ENCODE results near the gene PUS1. TPM values are rescaled to one million over a fixed set of nuclear protein-coding genes. Genes with fewer than 3 reads are reported as not detected.

PUS1 gene
- total RNA-seq, 6 experiments from 2014 or later = 14.7 to 23.1 (median 17.7) TPM

DNA sequence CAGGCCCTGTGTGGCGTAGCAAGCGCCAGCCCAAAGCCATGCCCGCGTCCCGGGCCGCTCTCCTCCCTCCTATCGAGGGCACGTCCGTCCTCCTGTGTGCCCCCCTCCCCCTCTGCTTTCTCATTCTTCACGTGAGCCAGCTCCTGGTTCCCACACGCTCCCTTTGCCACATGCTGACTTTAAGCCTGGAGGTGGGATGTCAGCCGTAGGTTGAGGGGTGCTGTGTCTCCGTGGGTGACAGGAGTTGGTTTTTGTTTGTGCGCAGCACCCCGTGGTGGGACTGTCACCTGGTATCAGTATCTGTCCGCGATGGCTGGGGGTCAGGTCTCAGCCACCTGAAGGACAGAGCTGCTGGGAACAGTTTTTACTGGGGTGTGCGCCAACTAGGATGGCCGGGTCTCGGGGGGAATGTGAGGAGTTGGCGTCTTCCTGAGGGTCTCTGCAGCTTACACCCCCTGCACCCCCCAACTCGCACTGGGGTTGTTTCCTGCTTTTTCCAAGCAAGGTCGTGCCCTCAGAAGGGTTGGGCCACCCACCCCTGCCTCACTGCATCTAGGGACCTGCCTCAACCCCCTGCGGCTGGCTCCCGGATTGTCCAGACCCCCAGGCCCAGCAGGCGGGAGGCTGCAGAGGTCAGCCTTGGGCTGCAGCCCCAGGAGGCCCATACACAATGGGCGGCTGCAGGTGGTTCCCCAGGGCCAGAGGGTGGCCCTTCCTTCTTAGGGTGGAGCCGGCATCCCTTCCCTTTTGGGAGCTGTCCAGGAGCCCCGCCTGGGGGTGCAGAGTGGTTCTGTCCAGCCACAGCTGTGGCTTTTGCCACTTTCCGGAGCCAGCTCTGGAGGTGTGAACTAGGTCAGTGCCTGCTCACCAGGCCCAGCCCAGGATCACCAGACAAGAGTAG lies 27.4 kb upstream of the PUS1 start:
- ATAC-seq (peak in 2 of 4 donors; percentile 4 to 13), DNase-seq (no peak)
- peaks cover 0 to 11% (median 3%) of the 10 kb centered on the region in 4 donors for H3K4me1 ChIP-seq
- intact Hi-C loops (cut with DNase I) = no loop called here
- TF ChIP-seq, protein P1, sequence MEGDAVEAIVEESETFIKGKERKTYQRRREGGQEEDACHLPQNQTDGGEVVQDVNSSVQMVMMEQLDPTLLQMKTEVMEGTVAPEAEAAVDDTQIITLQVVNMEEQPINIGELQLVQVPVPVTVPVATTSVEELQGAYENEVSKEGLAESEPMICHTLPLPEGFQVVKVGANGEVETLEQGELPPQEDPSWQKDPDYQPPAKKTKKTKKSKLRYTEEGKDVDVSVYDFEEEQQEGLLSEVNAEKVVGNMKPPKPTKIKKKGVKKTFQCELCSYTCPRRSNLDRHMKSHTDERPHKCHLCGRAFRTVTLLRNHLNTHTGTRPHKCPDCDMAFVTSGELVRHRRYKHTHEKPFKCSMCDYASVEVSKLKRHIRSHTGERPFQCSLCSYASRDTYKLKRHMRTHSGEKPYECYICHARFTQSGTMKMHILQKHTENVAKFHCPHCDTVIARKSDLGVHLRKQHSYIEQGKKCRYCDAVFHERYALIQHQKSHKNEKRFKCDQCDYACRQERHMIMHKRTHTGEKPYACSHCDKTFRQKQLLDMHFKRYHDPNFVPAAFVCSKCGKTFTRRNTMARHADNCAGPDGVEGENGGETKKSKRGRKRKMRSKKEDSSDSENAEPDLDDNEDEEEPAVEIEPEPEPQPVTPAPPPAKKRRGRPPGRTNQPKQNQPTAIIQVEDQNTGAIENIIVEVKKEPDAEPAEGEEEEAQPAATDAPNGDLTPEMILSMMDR (IDR thresholded peaks at IDR 0.05) = no peak
- no peak for TF ChIP-seq POLR2A (IDR thresholded peaks at IDR 0.05)
- no peak overlapping the region for H3K27ac ChIP-seq
- H3K27me3 ChIP-seq = no peaks in the 10 kb centered on the region
- H3K4me3 ChIP-seq = no peak overlapping the region
- peaks cover 0 to 4% (median 2%) of the 10 kb centered on the region in 4 donors for H3K36me3 ChIP-seq
- no peaks in the 10 kb centered on the region for H3K9me3 ChIP-seq
- WGBS (ENCODE audit: insufficient coverage, low coverage, low lambda C conversion rate, missing lambda C conversion rate) = 81% methylated on average over 13 of the region's 30 CpGs

DNA sequence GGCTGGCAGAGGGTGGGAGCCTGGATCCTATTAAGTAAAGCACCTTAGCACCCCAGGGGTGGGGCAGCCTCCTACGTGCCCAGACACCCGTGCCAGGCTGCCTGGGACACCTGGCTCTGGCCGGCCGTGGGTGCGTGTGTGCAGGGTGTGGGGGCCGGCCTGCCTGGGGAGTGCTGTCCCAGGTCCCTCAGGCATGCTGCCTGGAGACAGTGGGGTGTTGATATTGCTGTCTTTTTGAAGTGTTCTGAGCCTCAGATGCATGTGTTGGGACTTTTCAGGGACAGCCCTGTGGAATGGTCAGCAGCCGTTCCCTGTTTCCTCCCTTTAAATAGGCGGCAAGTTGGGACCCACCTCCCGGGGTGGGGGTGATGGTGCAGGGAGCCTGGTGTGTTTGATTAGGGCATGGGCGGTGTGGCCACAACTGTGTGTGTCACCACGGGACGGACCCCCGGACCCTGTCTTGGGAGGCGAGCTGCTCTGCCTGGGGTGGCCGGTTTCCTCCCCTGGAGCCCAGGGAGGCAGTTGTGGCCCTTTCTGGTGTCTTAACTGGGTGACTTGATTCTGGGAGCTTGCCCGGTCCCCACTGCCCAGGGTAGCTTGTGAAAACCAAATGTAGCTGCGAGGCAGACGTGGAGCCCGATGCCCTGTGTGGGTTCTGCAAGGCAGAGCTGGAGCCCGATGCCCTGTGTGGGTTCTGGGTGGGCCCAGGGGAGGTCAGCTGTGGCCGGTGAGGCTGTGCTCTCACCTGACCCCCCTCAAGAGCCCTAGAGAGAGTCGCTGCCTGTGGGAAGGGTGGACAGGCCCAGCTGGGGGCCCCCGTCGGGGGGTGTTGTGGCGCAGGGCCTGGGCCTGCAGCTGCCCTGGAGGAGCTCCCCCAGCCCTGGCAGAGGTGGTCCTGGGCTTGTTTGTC lies 26.5 kb upstream of the PUS1 start:
- H3K9me3 ChIP-seq = no peaks in the 10 kb centered on the region
- peaks cover 0 to 8% (median 4%) of the 10 kb centered on the region in 4 donors for H3K36me3 ChIP-seq
- no peak for TF ChIP-seq POLR2A (IDR thresholded peaks at IDR 0.05)
- TF ChIP-seq, protein P1 (IDR thresholded peaks at IDR 0.05) = no peak
- peaks cover 0 to 2% (median 0%) of the 10 kb centered on the region in 4 donors for H3K4me1 ChIP-seq
- no peak overlapping the region for H3K27ac ChIP-seq
- ATAC-seq = no peak
- intact Hi-C loops (cut with DNase I) = no loop called here
- no CpG with 5 or more reads among the region's 25 CpGs for WGBS (ENCODE audit: insufficient coverage, low coverage, low lambda C conversion rate, missing lambda C conversion rate)
- no peak overlapping the region for H3K4me3 ChIP-seq
- DNase-seq = no peak
- no peaks in the 10 kb centered on the region for H3K27me3 ChIP-seq

DNA sequence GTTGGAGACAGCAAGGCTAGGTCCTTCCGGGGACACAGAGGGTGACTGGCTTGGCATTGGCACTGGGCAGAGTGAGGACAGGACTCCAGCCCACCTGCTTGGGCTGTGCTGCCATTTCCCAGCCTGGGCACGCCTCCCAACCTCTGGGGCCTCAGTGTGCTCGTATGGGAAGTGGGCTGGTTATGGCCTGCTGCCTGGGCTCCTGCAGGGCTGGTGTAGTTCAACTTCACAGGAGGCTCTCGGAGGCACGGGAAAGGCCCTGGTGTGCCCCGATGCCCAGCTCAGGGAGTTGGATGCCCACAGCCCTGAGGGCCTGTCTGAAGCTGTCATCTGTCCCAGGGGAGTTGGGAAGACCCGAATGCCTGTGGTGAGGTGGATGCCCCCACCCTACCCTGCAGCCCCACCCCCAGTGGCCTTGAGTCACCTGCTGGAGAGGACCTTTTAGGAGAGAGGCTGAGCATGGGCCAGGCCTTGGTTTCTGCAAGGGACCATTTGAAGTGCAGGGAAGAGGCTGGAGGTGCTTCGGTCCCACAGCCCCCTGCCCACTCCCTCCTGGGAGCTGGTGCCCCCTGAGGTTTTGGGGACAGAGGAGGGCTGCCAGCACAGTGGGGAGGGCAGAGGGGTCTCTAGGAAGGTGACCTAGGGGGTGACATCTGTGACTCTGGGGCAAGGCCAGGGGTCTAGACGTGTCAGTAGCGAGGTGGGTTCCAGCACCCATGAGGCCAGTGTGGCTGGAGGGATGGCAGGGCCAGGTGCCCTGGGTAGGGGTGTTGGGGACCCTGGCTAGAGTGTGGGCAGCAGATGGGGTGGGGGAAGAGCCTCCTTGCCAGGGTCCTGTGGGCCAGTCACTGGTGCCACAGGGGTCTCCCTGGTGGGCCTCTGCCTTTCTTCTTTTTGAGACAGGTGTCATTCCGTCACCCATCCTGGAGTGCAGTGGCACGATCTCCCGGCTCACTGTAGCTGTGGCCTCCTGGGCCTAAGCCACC lies 25.5 kb upstream of the PUS1 start:
- H3K9me3 ChIP-seq = no peaks in the 10 kb centered on the region
- no peak for ATAC-seq
- no peaks in the 10 kb centered on the region for H3K27me3 ChIP-seq
- no peak for DNase-seq
- 100% methylated on average over 1 of the region's 13 CpGs for WGBS (ENCODE audit: insufficient coverage, low coverage, low lambda C conversion rate, missing lambda C conversion rate)
- intact Hi-C loops (cut with DNase I) = no loop called here
- H3K36me3 ChIP-seq = peaks cover 0 to 14% (median 6%) of the 10 kb centered on the region in 4 donors
- TF ChIP-seq, protein P1 (IDR thresholded peaks at IDR 0.05) = no peak
- no peak for TF ChIP-seq POLR2A (IDR thresholded peaks at IDR 0.05)
- H3K4me1 ChIP-seq = no peaks in the 10 kb centered on the region
- H3K4me3 ChIP-seq = no peak overlapping the region
- no peak overlapping the region for H3K27ac ChIP-seq

DNA sequence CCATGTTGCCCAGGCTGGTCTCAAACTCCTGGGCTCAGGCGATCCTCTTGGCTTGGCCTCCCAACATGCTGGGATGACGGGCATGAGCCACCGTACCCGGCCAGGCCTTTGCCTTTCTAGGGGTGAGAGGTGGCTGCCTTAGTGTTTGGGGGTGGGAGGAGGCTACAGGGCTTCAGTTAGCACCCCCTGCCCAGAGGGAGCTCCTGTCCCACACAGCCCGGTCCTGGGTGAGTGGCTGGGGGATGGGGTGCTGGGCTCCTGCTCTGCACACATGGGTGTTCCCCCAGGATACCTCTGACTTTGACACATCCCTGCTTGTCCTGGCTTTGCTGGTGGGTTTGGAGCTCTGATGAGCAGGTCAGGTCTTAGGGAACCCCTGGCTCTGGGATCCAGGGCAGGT lies 24.7 kb upstream of the PUS1 start:
- Histone ChIP-seq H3K27ac (no peak overlapping the region), H3K9me3 (no peaks in the 10 kb centered on the region), H3K27me3 (no peaks in the 10 kb centered on the region), H3K4me1 (no peaks in the 10 kb centered on the region), H3K4me3 (no peak overlapping the region), H3K36me3 (peaks cover 0 to 22% (median 11%) of the 10 kb centered on the region in 4 donors)
- ATAC-seq = no peak
- intact Hi-C loops (cut with DNase I) = no loop called here
- TF ChIP-seq, protein P1 (IDR thresholded peaks at IDR 0.05) = no peak
- no peak for TF ChIP-seq POLR2A (IDR thresholded peaks at IDR 0.05)
- DNase-seq = no peak
- WGBS (ENCODE audit: insufficient coverage, low coverage, low lambda C conversion rate, missing lambda C conversion rate) = 80% methylated on average over 1 of the region's 5 CpGs

All from right lobe of liver (tissue), 6 donors.